ENCODE results near the gene MTREX.

The MTREX gene

GRCh38 chr5:55467862-55468551 is 160.2 kb downstream of the MTREX start:
- Histone ChIP-seq H3K36me3 (ENCODE audit: insufficient read depth, low read length) (peaks cover 6% of the 10 kb centered on the region), H3K9me3 (ENCODE audit: control insufficient read depth, insufficient read depth, low read length) (no peaks in the 10 kb centered on the region; the same call in 1 of the 2 replicates), H3K9ac (ENCODE audit: low read depth, low read length) (no peak overlapping the region), H3K4me1 (ENCODE audit: insufficient read depth, low read length) (peaks cover 4% of the 10 kb centered on the region; the same call in 1 of the 2 replicates)

GRCh38 chr5:55469839-55470238 is 162.1 kb downstream of the MTREX start:
- no peaks in the 10 kb centered on the region; the same call in 1 of the 2 replicates for H3K9me3 ChIP-seq (ENCODE audit: control insufficient read depth, insufficient read depth, low read length)
- H3K9ac ChIP-seq (ENCODE audit: low read depth, low read length), result no peak overlapping the region
- peaks cover 4% of the 10 kb centered on the region; the same call in 1 of the 2 replicates for H3K4me1 ChIP-seq (ENCODE audit: insufficient read depth, low read length)
- peaks cover 6% of the 10 kb centered on the region; the same call in 1 of the 2 replicates for H3K36me3 ChIP-seq (ENCODE audit: insufficient read depth, low read length)

- peaks cover 6% of the 10 kb centered on the region; the same call in 1 of the 2 replicates for H3K36me3 ChIP-seq (ENCODE audit: insufficient read depth, low read length)
- no peaks in the 10 kb centered on the region; the same call in 1 of the 2 replicates for H3K9me3 ChIP-seq (ENCODE audit: control insufficient read depth, insufficient read depth, low read length)
- H3K4me1 ChIP-seq (ENCODE audit: insufficient read depth, low read length), result peaks cover 4% of the 10 kb centered on the region; the same call in 1 of the 2 replicates
- H3K9ac ChIP-seq (ENCODE audit: low read depth, low read length), result no peak overlapping the region
Measured at GRCh38 chr5:55470282-55470681, 162.5 kb downstream of the MTREX start.

GRCh38 chr5:55471468-55471867 is 163.7 kb downstream of the MTREX start:
- Histone ChIP-seq H3K9ac (ENCODE audit: low read depth, low read length) (no peak overlapping the region), H3K4me1 (ENCODE audit: insufficient read depth, low read length) (peaks cover 5% of the 10 kb centered on the region; the same call in 1 of the 2 replicates), H3K9me3 (ENCODE audit: control insufficient read depth, insufficient read depth, low read length) (no peaks in the 10 kb centered on the region), H3K36me3 (ENCODE audit: insufficient read depth, low read length) (peaks cover 6% of the 10 kb centered on the region; the same call in 1 of the 2 replicates)

- Histone ChIP-seq H3K36me3 (ENCODE audit: insufficient read depth, low read length) (peaks cover 5% of the 10 kb centered on the region; the same call in 1 of the 2 replicates), H3K9me3 (ENCODE audit: control insufficient read depth, insufficient read depth, low read length) (no peaks in the 10 kb centered on the region), H3K9ac (ENCODE audit: low read depth, low read length) (no peak overlapping the region), H3K4me1 (ENCODE audit: insufficient read depth, low read length) (peaks cover 7% of the 10 kb centered on the region; the same call in 1 of the 2 replicates)
Measured at GRCh38 chr5:55472642-55473041, 164.9 kb downstream of the MTREX start.

Measured in ES-I3 (cell line).